Measurements from ENCODE around the gene ADARB2.

Gene ADARB2

DNA sequence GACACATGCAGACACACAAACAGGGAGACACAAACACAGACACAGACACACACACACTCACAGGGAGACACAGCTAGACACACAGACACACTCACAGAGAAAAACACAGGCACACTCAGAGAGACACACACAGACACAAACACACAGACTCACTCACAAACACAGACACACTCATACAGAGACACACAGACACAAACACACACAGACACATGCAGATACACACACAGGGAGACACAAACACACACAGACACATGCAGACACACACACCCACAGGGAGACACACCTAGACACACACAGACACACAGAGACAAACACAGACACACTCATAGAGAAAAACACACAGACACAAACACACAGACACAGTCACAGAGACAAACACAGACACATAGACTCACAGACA, 67.9 kb downstream of the ADARB2 start:
- DNase-seq (ENCODE audit: extremely low read depth, low read depth) = no peak
- TF ChIP-seq, protein P1, sequence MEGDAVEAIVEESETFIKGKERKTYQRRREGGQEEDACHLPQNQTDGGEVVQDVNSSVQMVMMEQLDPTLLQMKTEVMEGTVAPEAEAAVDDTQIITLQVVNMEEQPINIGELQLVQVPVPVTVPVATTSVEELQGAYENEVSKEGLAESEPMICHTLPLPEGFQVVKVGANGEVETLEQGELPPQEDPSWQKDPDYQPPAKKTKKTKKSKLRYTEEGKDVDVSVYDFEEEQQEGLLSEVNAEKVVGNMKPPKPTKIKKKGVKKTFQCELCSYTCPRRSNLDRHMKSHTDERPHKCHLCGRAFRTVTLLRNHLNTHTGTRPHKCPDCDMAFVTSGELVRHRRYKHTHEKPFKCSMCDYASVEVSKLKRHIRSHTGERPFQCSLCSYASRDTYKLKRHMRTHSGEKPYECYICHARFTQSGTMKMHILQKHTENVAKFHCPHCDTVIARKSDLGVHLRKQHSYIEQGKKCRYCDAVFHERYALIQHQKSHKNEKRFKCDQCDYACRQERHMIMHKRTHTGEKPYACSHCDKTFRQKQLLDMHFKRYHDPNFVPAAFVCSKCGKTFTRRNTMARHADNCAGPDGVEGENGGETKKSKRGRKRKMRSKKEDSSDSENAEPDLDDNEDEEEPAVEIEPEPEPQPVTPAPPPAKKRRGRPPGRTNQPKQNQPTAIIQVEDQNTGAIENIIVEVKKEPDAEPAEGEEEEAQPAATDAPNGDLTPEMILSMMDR (IDR thresholded peaks at IDR 0.05; ENCODE audit: low read depth, low read length) = no peak

DNA sequence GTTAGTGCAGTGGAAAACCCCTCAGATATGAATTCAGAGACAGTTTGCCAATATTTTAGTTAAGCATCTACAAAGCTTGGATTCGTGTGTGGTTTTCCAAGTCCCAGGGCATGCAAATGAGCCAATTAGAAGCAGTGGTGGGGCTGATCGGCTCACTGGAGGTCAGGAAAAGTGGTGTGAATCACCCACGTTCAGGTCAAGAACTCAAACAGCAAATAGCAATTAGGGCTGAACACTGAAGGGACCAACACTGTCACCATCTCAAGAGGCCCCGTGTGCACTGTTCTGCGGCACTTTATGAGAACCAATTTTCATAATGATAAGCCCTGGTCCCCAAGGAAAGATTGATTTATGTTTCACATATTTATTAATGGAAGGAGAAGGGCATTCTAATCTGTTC, 68.9 kb downstream of the ADARB2 start:
- TF ChIP-seq, protein P1 (IDR thresholded peaks at IDR 0.05; ENCODE audit: low read depth, low read length) = no peak
- no peak for DNase-seq (ENCODE audit: extremely low read depth, low read depth)

DNA sequence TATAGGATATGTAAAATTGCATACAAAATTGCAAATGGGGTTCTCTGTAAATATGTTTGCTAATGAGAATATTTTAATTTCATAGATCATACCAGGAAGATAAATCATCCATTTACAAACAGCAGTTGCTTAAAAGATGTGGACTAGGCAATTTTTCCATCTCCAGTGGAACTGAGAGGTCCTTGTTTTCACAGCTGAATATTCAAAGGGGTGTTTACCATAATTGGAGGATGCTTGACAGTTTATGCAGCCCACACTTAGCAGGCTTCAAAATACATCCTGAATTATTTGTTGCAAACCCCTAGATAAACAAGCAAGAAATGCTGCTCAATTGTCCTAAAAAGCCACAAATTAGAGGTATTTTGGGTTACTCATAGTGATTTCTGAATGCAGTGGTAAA, 69.9 kb downstream of the ADARB2 start:
- no peak for DNase-seq (ENCODE audit: extremely low read depth, low read depth)
- TF ChIP-seq, protein P1 (IDR thresholded peaks at IDR 0.05; ENCODE audit: low read depth, low read length) = no peak

DNA sequence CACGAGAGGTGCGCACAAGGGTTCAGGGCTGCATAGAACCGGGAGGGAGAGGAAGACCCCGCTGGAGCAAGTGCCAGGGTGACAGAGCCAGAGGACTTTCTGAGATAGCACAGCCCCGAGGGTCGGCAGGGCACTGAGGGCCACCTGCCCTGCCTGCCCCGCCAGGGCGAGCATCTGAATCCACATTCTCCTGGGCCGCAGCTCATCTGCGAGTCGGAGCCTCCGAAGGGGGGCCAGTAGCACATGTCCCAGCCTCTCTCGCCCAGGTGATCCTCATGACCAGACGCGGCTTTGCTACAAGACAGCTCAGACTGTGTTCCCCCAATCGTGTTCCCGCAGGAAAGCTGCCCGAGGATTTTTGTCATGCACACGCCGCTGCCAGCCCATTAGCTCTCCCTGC, 71.2 kb downstream of the ADARB2 start:
- TF ChIP-seq, protein P1 (IDR thresholded peaks at IDR 0.05; ENCODE audit: low read depth, low read length) = no peak
- no peak for DNase-seq (ENCODE audit: extremely low read depth, low read depth)

DNA sequence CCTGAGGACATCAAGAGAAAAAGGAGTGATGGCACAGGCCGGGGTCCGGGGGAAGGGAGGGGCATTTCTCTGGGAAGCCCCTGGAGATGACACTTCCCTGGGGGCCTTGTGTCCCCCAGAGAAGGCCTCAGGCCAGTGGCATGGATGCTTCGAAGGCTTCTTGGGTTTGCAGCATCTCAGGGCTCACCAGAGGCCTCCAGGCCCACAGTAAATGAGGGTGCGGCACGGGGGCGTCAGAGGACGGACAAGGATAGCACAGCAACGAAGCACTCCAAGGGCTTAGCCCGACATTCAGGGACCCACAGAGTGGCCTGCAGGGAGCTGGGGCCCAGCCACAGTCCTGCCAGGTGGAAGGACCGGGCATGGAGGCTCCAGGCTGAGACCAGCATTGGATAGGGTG, 71.6 kb downstream of the ADARB2 start:
- TF ChIP-seq, protein P1 (IDR thresholded peaks at IDR 0.05; ENCODE audit: low read depth, low read length) = no peak
- DNase-seq (ENCODE audit: extremely low read depth, low read depth) = no peak

DNA sequence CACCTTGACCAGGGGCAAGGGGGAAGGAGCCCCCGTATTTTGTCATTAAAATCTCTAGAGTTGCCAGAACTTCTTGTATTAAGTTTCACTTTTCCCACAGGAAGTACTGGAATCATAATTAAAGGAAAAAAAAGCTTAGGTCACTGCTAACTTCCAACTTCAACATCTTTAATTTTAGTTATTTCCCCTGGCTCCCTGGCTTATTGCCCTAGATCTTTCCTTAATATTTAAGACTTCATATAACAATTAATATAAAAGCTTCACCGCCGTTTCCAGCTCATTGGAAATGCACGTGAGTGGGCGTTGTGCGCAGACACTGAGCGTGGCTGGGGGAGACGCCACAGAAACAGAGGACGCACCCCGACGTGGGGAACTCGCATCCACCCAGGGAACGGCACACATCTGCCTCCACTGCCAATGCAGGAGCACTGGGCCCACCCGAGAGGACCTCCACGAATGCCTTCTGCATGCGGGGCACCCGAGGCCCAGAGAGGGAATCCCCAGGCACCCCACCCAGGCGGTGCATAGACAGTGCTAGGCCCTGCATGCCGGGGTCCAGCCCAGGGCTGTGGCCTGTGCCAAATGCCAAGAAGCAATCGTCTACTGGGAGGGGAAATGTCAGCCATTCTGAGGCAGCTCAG, 72.2 kb downstream of the ADARB2 start:
- TF ChIP-seq, protein P1 (IDR thresholded peaks at IDR 0.05; ENCODE audit: low read depth, low read length) = no peak
- DNase-seq (ENCODE audit: extremely low read depth, low read depth) = no peak

DNA sequence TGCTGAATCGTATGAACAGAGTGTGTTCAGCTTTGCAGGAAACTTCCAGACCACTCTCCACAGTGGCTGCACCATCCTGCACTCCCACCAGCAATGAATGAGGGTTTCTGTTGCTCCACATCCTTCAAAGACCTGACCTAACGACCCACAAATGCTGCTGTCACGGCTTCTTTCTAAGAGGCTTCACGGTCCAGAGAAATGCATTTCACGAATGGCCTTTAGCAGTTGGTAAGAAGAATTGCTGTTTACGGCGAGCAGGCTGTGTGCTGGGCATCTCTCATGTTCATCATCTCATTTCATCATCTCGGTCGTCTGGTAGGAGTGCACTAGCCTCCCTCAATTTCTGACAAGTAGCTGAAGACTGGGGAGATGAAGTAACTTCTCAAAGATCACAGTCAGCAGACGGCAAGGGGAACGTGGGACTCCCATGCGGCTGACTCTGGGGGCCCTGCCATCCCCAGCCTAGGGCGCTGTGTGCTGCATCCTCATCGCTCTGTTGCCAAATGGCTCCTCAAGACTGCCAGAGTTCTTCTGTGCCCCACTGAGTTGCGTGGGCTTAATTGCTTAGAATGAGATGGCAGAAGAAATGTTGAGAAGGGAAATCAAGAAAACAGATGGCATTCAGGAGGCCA, 72.9 kb downstream of the ADARB2 start:
- TF ChIP-seq, protein P1 (IDR thresholded peaks at IDR 0.05; ENCODE audit: low read depth, low read length) = no peak
- DNase-seq (ENCODE audit: extremely low read depth, low read depth) = no peak
